LNCaP clone FGC (cell line): ENCODE results near the gene GLP1R.

ENCODE experiments used
- DNase-seq: peaks from one replicate; pipeline ENCODE4 v3.0.0-alpha.2; 2011; ENCODE audit warnings: low read depth
- H3K4me3 ChIP-seq: 2 replicates; pipeline ENCODE4 v1.5.1; 2011; ENCODE audit warnings: mild to moderate bottlenecking, low read depth, low read length, control low read depth
- CTCF ChIP-seq: IDR thresholded peaks from 2 replicates; pipeline ENCODE4 v1.5.1; 2012; ENCODE audit warnings: mild to moderate bottlenecking; ENCODE audit not compliant: control insufficient read depth, insufficient read depth; ENCODE audit errors: extremely low read depth

The GLP1R gene

GRCh38 chr6:39085129-39085797 lies 36.7 kb downstream of the GLP1R start:
- no peak for TF ChIP-seq CTCF
- no peak overlapping the region for H3K4me3 ChIP-seq
- DNase-seq: no peak

- no peak for DNase-seq
- no peak overlapping the region for H3K4me3 ChIP-seq
- no peak for TF ChIP-seq CTCF
Observed at GRCh38 chr6:39086294-39086693, 37.7 kb downstream of the GLP1R start.

GRCh38 chr6:39086711-39087110 lies 38.1 kb downstream of the GLP1R start:
- TF ChIP-seq CTCF: no peak
- DNase-seq: no peak
- H3K4me3 ChIP-seq: no peak overlapping the region

- no peak for DNase-seq
- H3K4me3 ChIP-seq: no peak overlapping the region
- no peak for TF ChIP-seq CTCF
Observed at GRCh38 chr6:39087197-39087596, 38.6 kb downstream of the GLP1R start.

- peak; percentile 73 for DNase-seq
- peak; percentile 67 for TF ChIP-seq CTCF
- no peak overlapping the region for H3K4me3 ChIP-seq
Observed at GRCh38 chr6:39088331-39088730, 39.8 kb downstream of the GLP1R start.

- H3K4me3 ChIP-seq: no peak overlapping the region
- no peak for DNase-seq
- TF ChIP-seq CTCF: no peak
Observed at GRCh38 chr6:39090036-39090435, 41.5 kb downstream of the GLP1R start.

- TF ChIP-seq CTCF: no peak
Observed at GRCh38 chr6:39091220-39091619, 42.6 kb downstream of the GLP1R start.

More at GRCh38 chr6:39091220-39091619, 42.6 kb downstream of the GLP1R start:
- DNase-seq: no peak
- H3K4me3 ChIP-seq: no peak overlapping the region
